Cortex of kidney (tissue), 1 donor: ENCODE results near the gene CCDC200.
"Not testable (repeated sequence)": the region's sequence is repeated elsewhere in the genome, so short reads cannot be mapped to it uniquely, and the experiment has no call there.

ENCODE experiments used
- DNase-seq: peaks from one replicate; lab custom pipeline; 2025; lab: John Stamatoyannopoulos, UW

CCDC200 gene

GRCh38 chr17:43228020-43228782 is at the start of gene CCDC200:
Gene CCDC200, minus strand, starts transcription at chr17:43228623. Its CDS starts 69 bp downstream, at chr17:43228554.
- not testable (repeated sequence) for DNase-seq

GRCh38 chr17:43272914-43273313 is 44.5 kb upstream of the CCDC200 start:
- DNase-seq = not testable (repeated sequence)

DNA sequence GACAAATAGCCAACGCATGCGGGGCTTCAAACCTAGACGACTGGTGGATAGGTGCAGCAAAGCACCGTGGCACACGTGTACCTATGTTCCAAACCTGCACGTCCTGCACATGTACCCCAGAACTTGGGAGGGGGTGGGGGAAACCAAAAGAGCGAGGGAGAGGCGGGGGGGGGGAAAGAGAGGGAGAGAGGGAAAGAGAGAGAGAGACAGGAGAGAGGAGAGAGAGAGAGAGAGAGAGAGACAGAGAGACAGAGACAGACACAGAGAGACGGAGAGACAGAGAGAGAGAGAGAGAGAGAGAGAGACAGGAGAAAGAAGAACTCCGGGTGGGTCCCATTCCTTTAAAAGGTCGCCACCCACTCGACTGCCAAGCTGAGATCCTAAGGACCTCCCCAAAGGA is 44.1 kb upstream of the CCDC200 start:
- DNase-seq = not testable (repeated sequence)

GRCh38 chr17:43270552-43271504 is 42.4 kb upstream of the CCDC200 start:
- DNase-seq = not testable (repeated sequence)

GRCh38 chr17:43246456-43246855 is 18.0 kb upstream of the CCDC200 start:
- DNase-seq = not testable (repeated sequence)

GRCh38 chr17:43240596-43241352 is 12.4 kb upstream of the CCDC200 start:
- DNase-seq = not testable (repeated sequence)

- DNase-seq = not testable (repeated sequence)
These were observed 11.2 kb upstream of the CCDC200 start for GRCh38 chr17:43239597-43239996.

GRCh38 chr17:43233877-43234276 is 5.5 kb upstream of the CCDC200 start, which contains the start of gene RNU2-1:
Gene RNU2-1, minus strand, starts transcription at chr17:43233977.
- DNase-seq = not testable (repeated sequence)

DNA sequence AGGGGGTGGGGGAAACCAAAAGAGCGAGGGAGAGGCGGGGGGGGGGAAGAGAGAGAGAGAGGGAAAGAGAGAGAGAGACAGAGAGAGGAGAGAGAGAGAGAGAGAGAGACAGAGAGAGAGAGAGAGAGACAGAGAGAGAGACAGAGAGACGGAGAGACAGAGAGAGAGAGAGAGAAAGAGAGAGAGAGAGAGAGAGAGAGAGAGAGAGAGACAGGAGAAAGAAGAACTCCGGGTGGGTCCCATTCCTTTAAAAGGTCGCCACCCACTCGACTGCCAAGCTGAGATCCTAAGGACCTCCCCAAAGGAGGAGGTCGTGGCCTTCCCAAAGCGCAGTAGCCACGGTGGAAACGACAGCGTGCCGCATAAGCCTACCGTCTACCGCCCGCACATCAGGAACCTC is 4.8 kb upstream of the CCDC200 start:
- DNase-seq = not testable (repeated sequence)

DNA sequence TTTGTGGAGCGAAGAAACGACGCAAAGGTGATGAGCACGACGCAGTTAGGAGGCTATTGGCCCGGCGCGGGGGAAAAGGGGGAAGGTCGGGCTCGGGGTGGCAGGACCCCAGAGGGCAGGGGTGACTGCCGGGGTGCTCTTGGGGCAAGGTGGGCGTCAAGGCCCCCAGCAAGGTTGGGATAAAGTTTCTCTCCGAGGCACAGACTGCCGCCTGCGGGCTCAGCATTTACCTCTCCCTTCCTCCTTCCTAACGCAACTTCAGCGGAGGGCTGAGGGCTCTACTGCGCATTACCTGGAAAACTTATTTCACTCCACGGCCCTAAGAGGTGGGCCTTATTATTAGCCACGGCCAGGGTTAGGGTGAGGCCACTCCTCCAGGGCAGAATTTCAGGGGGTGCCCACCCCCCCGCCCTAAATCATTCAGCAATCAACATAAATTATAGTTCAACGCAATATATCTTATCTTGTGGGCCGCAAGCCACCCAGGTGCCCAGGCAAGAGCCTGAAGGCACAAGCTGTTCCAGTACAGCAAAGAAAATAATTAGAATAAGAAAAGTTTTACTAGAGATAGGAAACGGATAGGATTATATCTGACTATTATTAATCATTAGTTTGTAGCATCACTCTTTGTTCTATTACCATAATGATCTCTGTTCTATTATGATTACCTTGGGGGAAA is 3.7 kb upstream of the CCDC200 start:
- not testable (repeated sequence) for DNase-seq

DNA sequence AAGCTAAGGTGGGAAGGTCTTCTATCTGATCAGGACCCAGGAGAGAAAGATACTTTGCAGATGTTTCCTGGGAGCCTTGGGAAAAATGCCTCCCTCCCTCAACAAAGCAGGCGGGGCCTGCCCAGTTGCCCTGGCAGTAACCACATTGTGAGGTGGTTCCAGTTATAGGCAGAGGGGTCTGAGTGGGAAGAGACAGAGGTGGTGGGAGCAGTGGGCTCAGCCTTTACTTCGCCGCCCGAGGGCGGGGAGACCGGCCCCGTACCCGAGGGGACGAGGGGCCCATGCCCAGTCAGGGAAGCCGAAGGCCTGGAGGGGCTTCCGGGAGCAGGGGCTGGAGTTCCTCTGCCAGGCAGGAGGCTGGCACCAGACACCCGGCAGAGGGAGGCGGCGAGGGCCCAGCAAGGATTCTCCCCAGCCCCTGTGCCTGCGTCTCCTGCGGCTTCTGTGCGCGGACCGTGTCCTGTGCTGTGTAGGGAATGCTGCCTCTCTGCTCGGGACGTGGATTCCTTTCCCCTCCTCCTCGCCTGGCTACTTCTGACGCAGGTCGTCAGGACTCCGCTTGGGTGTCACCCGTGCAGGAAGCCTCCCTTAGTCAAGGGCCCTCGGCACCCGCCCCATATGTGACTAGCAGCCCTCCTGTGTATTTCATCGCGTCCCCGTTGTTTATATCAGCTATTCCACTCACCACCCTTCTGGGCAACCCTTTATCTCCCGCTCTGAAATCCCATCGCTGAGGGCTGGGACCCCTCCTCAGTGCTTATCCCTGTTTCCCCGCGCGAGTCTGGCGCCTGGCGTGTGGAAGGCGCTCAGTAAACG is 3.0 kb upstream of the CCDC200 start:
- not testable (repeated sequence) for DNase-seq

- DNase-seq = no peak
These were observed 2.0 kb downstream of the CCDC200 start for GRCh38 chr17:43226393-43226792.

DNA sequence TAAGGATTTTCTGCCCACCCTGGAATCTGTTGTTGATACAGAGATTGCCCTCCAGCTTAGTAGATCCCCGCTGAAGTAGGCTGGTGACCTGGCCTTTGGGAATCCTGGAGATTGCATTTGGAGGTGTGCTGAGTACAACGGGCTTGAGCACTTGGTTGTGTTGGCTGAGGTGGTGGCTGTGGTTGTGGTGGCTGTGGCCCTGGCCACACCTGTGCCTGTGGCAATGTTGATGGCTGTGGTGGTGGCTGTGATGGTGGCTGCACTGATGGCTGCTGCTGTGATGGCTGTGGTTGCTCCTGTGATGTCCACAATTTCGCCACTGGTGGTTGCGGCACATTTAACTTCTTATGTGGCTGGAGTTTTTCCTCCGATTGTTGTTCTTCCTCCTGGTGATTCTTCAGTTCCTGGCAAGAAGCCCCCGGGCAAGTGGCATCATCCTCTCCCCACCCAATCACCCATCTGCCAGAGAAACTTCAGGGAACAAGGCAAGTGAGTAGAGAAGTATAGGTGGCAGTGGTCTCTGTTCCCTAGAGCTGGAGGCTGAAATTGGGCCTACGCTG is 4.2 kb downstream of the CCDC200 start:
- no peak for DNase-seq

DNA sequence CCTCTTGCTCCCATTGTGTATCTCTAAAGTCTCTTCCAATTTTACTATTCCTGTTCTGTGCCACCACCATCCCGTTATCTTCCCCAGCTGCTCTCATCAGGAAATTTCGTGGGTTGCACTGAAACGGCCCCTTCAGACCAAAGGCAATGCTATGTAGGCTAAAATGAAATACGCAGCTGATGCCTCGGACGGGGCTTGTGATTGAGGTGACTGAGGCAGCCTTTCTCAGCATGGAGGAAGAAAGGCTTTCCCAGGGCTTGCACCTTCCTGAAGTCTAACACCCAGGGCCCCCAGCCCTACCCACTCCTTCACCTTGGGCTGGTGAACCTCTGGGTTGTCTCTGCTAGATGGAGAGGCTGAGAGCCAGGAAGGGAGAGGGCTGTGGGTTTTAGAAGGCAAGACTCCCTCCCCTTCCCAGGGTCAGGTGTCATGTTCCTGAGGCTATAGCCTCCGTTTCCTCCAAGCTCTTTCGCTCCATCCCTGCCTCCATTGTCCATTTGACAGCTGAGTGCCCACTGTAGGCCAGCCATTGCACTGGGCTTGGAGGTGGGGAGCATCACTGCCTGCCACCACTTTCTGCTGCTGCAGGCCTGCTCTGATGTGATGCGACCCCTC is 7.8 kb downstream of the CCDC200 start:
- DNase-seq = no peak

DNA sequence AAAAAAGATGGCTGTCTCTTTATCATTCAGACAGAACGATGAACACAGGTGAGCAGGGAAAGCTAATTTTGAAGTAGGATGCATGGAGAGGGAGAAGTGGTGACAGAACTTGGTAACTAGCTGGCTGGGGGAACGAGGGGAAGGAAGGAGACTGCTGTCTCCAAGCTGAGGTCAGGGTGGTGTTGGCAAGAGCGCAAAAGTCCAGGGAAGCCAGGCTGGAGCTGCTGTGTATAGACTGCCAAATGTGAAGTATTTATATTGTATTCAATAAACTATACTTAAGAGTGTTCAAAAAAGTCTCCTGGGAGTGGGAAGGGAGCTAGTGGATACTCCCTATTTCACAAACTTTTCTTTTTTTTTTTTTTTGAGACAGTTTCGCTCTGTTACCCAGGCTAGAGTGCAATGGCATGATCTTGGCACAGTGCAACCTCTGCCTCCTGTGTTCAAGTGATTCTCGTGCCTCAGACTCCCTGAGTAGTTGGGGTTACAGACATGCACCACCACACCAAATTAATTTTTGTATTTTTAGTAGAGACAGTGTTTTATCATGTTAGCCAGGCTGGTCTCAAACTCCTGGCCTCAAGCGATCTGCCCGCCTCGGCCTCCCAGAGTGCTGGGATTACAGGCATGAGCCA is 8.6 kb downstream of the CCDC200 start:
- DNase-seq = no peak

GRCh38 chr17:43219001-43219400 is 9.4 kb downstream of the CCDC200 start:
- DNase-seq = no peak

DNA sequence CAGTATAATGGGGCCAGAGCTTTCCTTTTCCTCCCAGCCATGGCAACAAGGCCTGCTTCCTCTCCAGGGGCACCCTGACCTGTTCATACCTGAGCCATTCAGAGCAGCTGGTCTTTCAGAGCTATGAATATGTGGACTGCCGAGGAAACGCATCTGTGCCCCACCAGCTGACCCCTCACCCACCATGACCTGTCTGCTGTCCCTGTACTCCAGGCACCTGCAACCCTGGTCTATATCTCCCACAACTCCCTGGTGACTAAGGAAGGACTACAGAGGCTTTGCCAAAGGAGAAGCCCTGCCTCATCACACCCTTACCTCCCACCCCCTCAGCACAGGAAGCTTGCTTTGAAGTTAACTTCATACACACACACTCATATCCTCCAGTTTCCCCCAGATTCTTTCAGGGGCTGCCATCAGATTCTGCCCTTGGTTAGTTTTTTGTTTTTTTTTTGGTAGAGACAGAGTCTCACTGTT is 10.8 kb downstream of the CCDC200 start:
- no peak for DNase-seq

DNA sequence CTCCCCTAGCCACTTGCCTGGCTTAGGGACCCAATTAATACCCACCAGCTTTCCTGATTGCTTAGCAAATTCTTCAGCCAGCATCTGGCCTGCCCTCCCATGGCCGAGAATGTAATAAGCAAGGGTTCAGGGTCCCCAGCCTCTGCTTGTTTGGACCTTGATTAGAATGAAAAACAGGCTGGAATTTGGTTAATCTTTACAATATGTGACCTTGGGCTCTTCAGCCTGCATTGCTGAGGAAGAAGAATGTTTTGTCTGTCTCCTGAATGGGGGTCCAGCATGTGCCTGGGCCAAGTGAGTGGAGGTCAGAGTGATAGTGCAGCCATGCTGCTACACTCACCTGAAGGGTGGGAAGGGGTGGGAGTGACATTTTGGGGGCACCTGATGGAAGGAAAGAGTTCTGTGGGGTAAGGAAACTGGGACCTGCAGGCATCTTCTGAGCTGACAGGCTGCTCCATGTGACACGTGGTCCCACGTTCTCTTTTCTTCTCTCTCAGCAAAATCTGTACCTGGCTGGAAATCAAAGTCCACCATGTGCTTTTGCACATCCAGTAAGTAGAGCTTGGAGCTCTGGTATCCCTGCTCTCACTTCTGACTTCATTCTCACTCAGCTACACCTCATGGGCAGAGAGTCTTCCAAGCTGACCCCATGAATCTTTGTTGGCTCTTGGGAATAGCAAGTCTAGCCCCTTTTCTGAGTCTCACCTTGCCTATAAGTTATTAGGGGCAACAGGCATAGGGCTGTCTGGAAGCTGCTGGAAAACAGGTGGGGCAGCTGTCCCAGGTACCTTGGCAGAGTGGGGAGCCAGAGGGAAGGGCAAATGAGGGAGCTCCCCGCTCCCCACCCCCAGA is 11.4 kb downstream of the CCDC200 start:
- DNase-seq = no peak
